AML-193 (cell line): ENCODE measurements around the gene FZD10.

Experiments used
- DNase-seq, 2 experiments: peaks; one replicate each; lab custom pipeline; 2025; lab: John Stamatoyannopoulos, UW

The FZD10 gene

DNA sequence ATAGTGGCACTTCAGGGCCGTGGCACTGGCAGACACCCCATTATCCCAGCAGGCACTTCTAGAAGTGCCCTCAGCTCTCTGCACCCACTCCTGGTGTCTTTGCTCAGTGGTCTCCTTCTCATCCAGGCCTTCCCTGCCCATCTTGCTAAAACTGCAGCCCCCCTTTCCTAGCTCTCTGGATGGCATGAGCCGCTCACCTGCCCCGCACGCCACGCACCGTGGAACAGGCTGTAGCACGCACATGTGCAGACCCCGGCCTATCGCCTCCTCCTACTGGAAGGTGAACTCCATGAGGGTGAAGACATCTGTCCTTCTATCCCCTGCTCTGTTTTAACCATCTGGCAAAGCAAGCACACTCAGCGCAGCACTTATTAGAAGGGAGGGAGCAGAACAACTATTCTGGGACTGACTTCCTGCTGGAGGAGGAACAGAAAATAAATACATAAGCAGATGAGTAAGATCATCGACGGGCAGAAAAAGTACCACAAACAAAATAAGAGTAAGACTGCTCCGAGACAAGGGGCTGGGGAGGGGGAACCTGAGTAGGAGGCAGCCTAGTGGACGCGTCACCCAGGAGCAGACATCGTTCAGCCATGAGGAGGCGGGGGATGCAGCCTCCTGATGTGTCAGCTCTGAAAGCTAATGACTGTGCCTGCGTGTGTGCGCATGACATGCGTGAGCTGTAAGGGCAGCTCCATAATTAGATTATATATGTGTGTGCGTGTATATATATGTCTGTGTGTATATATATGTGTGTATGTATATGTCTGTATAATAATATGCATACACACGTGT lies 7.8 kb upstream of the FZD10 start:
- DNase-seq: no peak

DNA sequence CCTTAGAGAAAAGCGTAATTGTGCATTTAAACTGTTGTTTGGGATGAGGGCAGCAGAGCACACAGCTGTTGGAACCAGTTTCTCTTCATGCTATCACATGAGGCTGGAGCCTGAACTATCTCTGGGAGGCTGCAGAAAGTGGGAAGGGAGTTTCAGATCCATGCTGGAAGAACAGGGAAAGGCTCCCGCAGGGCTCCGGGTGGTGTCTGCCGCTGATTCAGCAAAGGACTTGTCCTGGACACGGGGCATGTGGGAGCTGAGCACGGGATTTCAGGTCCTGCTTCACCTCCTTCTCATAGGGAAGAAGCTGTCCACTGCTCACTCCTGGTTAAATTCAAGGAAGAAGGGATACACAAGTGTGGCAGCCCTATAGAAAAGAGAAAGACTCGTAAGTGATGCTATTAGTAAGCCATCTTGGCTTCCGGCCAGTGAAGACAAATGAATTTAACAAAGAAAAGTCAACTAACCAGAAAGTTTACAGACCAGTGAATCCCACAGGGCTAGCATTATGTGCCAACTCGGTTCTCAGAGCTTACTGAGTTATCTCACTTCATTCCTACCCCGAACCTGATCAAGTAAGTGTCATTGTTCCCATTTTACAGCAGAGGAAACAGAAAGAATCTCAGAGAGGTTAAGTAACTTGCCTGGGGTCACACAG lies 6.7 kb upstream of the FZD10 start:
- no peak for DNase-seq

DNA sequence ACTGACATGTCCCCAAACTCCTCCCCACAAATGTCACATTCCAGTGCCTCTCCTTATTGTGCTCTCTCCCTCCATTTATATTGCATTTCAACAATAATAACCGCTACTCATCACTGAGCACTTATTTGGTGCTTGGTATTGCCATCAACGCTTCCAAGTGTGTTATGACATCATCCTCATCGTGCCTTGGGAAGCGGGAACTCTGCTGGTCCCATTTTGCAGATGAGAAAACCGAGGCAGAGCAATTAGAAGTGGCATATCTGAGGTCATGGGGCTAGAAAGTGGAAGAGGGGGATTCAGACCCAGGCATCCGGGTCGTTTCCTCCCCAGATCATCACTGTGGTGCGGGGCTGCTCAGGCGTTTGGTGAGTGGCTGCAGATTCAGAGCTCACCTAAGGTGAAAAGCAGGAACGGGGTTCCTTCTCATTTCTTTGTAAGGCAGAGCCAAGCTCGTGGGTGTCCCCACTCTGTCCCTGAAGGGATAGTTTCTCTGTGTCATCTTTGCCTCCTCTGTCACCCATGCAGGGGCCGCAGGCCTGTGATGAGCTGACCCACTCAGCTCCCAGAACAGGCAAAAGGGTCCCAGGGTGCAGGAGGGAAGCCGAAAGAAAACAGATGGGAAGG lies 5.5 kb upstream of the FZD10 start:
- no peak for DNase-seq

DNA sequence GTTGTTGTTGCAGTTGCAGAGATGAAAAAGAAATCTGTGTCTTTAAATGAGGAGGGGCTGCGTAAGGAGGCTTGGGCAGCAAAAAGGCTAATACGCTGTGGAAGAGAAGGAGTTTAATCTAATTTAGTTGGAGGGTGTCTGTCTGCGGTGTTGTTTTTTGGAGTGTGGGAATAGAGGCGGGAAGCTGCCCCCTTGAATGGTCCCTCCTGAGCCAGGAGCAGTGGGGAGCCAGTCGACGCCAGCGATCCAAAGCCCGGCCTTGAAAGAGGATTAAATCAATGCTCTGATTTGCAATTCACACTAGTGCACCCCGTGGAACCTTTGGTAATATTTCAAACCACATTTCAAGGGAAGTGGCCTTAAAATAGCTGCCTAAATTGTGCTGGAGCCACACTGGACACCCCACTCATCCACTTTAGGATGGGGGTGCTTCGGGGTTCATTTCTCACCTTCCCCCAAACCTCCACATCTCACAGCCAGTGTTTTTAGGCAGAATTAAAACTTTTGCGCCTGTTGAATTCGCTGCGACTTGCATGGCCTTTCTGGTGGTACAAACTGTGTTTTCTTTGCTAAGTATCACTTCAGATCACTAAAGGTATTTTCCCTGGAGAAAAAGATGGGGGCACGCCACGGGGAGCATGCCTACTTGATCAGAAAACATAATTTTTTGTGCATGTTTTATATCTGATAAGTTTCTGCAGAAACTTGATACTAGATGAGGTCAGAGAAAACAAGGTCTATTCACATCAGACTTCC lies 4.1 kb upstream of the FZD10 start:
- DNase-seq: no peak

DNA sequence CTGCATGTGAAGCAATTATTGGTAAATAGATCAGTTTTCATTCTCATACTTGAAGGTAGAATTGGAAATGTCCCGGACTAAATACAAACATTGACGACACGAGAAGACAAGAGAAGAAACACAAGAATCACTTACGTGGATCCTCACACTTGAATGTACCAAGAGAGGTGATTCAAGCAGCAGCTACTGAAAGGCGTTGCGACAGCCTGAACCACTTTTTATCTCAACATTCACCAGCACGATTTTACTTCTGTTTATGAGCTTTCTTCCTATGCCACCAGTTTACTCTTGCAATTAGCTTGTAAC lies 3.6 kb upstream of the FZD10 start:
- DNase-seq: no peak

DNA sequence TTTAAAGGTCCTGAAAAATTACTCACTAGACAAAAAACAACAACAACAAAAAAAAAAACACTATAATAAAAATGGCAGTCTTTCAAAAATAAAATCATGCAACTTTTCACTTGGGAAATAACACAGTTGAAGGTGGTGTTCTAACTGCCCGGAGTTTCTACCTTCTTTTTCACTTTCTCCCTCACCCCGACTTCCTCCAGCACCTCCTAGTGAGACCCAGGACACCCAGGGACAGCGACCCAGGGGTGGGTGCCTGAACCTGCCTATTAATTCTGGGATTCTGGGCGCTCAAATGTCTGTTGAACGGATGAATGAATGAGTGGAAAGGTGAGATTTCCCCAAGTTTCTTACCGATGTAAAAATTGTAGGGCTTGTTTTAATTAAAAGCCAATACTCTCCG lies 2.0 kb upstream of the FZD10 start:
- no peak for DNase-seq

DNA sequence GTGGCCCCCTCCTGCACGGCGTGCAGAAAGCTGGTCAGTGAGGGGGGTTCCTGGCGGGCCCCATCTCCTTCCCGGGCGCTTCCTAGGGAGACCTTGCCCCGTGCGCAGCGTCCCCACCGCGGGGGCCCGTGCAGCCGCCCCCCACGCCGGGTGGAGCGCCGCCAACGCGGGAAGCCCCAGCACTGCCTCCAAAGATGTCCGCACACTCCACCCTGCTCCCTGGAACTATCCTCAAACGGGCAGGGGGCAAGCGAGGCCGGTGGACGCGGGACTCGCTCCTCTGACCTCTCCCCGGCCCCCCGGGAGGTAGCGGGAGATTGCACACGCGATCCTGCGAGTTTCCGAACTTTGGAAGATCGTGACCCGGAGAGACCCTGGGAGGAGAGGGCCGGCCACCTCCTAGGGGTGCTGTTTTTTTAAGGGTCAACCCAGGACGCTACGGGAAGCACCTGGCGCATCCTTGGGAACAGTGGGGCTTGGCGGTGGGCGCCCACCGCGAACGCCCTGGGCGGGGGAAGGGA lies 1.5 kb upstream of the FZD10 start:
- DNase-seq: no peak

DNA sequence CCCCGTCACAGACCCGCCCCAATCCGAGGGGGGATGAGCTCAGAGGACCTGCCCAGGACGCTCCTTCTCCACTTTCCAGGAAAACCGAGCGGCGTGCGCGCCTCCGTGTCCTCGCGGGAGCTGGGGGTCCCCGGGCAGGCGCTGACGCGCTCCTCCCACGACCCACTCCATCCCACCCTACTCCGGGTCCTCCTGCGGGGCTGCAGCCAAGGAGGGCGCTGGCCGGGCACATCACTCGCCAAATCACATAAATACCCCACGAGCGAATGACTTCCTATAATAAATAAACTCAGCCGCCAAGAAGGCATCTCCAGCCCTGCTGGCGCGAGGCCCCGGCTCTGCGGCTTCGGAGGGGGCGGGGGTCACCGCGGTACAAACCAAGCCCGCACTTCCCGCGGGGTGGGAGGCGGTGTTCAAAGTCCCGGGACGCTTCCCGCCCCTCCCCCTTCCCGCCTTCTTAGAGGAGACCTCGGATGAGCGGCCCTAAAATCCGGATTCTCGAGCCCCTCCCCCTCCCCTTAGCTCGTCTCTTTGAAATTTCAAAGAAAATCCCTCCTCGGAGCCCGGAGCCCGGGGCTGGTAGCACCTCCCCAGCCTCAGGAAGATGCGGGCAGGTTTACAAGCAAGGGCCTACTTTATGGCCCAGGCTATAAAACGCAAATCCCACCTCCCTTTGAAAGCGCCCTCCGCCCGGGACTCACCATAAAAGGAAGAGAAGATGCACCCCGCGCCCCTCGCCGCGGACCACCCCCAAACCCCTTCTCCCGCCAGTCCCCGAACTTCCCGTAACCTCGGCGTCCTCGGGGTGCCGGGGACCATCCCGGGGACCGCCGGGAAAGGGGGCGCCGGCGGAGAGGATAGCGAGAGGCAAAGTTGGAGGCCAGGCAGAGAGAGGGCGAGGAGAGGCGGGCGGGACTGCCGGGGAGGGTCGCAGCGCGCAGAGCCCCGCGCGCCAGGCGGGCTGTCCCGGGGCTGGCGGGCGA lies 712 bp upstream of the FZD10 start:
- DNase-seq: no peak

DNA sequence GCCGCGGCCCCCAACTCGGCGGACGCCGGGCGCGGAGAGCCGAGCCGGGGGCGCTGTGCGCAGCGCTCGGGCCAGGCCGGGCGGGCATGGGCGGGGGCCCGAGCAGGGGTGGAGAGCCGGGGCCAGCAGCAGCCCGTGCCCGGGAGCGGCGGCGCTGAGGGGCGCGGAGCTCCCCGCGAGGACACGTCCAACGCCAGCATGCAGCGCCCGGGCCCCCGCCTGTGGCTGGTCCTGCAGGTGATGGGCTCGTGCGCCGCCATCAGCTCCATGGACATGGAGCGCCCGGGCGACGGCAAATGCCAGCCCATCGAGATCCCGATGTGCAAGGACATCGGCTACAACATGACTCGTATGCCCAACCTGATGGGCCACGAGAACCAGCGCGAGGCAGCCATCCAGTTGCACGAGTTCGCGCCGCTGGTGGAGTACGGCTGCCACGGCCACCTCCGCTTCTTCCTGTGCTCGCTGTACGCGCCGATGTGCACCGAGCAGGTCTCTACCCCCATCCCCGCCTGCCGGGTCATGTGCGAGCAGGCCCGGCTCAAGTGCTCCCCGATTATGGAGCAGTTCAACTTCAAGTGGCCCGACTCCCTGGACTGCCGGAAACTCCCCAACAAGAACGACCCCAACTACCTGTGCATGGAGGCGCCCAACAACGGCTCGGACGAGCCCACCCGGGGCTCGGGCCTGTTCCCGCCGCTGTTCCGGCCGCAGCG lies 639 bp downstream of the FZD10 start:
- DNase-seq: no peak

DNA sequence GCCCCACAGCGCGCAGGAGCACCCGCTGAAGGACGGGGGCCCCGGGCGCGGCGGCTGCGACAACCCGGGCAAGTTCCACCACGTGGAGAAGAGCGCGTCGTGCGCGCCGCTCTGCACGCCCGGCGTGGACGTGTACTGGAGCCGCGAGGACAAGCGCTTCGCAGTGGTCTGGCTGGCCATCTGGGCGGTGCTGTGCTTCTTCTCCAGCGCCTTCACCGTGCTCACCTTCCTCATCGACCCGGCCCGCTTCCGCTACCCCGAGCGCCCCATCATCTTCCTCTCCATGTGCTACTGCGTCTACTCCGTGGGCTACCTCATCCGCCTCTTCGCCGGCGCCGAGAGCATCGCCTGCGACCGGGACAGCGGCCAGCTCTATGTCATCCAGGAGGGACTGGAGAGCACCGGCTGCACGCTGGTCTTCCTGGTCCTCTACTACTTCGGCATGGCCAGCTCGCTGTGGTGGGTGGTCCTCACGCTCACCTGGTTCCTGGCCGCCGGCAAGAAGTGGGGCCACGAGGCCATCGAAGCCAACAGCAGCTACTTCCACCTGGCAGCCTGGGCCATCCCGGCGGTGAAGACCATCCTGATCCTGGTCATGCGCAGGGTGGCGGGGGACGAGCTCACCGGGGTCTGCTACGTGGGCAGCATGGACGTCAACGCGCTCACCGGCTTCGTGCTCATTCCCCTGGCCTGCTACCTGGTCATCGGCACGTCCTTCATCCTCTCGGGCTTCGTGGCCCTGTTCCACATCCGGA lies 1.4 kb downstream of the FZD10 start:
- no peak for DNase-seq

DNA sequence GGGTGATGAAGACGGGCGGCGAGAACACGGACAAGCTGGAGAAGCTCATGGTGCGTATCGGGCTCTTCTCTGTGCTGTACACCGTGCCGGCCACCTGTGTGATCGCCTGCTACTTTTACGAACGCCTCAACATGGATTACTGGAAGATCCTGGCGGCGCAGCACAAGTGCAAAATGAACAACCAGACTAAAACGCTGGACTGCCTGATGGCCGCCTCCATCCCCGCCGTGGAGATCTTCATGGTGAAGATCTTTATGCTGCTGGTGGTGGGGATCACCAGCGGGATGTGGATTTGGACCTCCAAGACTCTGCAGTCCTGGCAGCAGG lies 1.9 kb downstream of the FZD10 start:
- DNase-seq: no peak

DNA sequence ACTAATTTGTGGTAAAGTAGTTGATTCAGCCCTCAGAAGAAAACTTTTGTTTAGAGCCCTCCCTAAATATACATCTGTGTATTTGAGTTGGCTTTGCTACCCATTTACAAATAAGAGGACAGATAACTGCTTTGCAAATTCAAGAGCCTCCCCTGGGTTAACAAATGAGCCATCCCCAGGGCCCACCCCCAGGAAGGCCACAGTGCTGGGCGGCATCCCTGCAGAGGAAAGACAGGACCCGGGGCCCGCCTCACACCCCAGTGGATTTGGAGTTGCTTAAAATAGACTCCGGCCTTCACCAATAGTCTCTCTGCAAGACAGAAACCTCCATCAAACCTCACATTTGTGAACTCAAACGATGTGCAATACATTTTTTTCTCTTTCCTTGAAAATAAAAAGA lies 2.7 kb downstream of the FZD10 start:
- no peak for DNase-seq

DNA sequence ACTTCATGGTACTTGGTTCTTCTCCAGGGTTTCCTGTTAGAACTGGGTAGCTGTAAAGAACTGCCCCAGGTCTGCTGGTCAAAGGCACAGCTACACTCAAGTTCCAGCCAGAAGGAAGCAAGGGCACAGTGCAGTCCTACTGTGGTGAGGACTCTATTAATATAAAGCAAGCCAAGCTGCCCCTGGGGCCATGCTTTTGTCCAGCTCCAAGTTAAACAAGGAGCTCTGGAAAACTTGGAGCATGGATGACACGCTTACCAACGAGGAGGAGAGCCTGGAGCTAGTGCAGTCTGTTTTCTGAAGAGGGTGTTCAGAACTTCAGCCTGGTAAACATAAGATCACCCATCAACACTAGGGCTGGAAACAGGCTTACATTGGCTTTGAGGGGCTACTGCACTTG lies 4.0 kb downstream of the FZD10 start:
- no peak for DNase-seq

DNA sequence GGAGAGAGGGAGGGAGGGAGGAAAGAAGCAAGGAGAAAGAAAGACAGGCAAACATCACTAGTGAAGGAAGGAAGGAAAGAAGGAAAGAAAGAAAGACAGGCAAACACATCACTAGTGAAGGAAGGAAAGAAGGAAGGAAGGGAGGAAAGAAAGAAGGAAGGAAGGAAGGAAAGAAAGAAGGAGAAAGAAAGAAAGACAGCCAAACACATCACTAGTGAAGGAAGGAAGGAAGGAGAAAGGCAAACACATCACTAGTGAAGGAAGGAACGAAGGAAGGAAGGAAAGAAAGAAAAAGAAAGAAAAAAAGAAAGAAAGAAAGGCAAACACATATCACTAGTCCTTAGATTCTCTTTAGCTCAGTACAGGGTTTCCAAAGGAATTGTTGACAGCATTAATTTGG lies 5.3 kb downstream of the FZD10 start:
- DNase-seq: no peak

DNA sequence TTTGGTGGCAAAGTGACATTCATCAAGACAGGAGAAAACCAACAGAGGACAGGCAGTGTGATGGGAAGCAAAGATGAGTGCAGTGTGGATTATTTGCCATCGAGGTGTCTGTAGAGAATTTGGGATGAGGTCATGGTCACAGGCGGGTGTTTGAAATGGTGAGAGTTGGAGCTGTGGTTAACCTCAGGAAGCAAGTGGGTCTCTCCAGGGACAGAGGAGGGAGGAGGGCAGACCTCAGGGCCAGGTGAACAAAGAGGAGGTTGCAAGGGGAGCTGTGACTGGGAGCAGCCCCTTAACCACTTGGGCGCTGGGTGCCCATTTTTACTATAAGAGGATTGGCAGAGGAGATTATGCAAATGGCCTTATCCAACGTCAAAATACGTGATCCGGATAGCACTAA lies 7.0 kb downstream of the FZD10 start:
- DNase-seq: no peak

DNA sequence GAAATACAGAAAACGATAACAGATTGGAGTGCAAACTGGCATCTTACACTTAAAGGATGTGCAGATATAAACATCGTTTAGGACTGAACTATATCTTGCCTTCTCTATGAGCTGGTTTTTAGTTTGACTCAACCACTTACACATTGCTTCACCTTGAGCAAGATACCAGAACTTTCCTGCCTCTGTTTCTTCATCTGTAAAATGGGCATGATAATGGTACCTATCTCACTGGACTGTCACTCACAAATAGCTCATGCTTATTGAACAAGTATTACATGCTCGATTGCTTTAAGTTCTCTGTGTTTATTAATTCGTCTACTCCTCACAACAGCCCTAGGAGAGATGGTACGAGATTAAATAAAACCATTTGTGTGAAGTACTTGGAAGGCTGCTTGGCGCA lies 7.7 kb downstream of the FZD10 start:
- DNase-seq: no peak

DNA sequence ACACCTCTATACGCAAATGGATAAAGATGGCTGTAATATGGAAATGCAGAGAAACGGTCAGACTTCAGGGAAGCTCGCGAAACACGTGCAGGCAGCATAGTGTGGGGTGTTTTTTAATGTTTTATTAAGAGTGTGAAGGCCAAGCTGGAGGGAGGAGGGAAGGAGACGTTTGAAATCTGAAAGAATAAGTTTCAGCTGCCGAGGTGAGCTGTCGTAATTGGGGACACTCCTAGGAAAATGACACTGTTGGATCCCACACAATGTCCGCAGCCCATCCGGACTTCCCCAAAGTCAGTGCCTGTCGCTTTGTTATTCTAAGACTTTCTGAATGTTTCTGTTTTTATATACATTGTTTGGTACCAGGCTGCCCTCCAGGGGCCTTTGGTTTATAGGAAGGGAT lies 8.3 kb downstream of the FZD10 start:
- DNase-seq: no peak

DNA sequence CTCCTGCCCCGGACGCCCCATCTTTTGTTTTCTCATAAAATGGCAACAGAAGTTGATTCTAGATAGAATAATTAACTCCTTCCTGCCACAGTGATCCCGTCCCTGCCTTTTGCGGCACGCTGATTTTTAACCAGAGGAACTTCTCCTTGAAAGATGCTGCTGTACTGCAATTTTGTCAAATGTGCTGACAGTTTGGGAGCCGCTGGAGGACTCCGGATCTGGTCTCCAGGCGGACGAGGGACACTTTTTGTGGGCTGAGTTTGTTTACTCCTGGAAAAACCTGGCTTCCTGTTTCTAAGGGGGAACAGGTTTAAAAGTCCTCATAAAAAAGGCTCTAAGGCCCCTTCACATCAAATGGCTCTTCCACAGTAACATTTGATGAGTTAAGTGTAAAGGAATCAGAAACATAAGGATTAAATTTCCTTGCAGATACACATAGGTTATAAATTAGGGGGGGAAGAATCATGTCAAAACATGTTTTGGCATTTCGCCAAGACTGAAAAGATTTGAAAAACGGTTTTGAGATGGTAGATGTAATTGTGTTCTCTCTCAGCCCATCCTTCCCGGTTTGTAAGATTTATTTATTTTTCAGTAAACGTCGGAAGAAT lies 15.5 kb downstream of the FZD10 start:
- no peak for DNase-seq

DNA sequence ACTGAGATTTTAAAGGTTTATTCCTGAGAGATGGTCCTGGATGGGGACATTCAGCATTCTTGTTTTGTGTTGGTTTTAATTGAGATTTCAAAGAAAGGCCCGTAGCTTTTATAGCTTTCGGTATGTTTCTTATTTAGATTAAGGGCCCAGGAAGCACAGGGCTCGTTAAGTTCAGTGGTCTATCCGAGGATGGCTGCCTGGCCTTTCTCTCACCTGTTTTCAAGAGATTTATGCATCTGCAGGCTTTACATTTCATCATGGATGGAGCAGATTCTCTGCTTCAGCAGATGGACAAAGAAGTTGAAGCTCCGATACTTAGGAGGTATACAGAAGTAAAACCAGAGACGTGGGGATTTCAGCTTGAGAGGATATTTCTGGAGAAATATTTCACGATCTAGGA lies 16.0 kb downstream of the FZD10 start:
- DNase-seq: no peak

DNA sequence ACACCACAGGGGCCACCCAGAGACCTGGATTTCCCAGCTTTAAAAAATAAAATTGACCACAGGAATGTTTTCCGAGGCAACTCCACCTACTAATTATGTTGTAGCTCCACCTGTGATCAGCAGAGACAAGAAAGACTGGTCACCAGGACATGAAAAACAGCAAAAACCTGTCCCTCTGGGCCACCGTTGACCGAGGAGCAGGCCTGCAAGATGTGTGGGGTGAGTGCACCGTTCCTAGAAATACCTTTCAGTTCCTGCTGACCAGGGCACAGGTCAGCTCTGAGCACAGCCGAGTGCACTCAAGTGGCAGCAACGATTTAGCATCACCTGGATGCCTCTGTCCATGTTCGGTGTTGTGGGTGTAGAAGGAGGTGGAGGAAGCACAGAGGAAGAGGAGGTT lies 16.9 kb downstream of the FZD10 start:
- DNase-seq: no peak
